ENCODE measurements around the gene PIP5K1A.

DNA sequence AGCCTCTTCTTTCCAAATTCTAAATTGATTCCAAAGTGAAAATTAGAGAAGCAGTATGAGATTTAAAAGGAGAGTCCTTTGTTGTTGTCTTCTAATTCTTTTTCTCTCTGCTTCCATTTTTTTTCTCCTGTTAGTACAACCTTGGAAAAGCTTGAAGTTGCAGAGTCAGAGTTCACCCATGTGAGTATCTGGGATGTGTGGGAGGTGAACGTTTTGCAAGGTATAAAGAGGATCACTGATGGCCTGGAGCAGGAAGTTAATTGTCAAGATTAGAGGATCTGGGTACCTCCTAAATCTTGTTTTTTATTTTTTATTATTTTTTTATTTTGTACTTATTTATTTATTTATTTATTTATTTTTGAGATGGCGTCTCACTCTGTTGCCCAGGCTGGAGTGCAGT lies 48.4 kb downstream of the PIP5K1A start:
- TF ChIP-seq TAF1 (IDR thresholded peaks at IDR 0.05; ENCODE audit: borderline replicate concordance, insufficient read depth, low read length) (no peak), POLR2AphosphoS5 (IDR thresholded peaks at IDR 0.05; ENCODE audit: low read depth, low read length) (no peak), FOXP2 (optimal IDR thresholded peaks at IDR 0.05; ENCODE audit: borderline replicate concordance, extremely low read depth, extremely low read length, insufficient read depth) (no peak), SIN3A (IDR thresholded peaks at IDR 0.05; ENCODE audit: borderline replicate concordance, insufficient read depth, low read length) (no peak)
- TF ChIP-seq, protein P1, sequence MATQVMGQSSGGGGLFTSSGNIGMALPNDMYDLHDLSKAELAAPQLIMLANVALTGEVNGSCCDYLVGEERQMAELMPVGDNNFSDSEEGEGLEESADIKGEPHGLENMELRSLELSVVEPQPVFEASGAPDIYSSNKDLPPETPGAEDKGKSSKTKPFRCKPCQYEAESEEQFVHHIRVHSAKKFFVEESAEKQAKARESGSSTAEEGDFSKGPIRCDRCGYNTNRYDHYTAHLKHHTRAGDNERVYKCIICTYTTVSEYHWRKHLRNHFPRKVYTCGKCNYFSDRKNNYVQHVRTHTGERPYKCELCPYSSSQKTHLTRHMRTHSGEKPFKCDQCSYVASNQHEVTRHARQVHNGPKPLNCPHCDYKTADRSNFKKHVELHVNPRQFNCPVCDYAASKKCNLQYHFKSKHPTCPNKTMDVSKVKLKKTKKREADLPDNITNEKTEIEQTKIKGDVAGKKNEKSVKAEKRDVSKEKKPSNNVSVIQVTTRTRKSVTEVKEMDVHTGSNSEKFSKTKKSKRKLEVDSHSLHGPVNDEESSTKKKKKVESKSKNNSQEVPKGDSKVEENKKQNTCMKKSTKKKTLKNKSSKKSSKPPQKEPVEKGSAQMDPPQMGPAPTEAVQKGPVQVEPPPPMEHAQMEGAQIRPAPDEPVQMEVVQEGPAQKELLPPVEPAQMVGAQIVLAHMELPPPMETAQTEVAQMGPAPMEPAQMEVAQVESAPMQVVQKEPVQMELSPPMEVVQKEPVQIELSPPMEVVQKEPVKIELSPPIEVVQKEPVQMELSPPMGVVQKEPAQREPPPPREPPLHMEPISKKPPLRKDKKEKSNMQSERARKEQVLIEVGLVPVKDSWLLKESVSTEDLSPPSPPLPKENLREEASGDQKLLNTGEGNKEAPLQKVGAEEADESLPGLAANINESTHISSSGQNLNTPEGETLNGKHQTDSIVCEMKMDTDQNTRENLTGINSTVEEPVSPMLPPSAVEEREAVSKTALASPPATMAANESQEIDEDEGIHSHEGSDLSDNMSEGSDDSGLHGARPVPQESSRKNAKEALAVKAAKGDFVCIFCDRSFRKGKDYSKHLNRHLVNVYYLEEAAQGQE (IDR thresholded peaks at IDR 0.05; ENCODE audit: insufficient read depth in 1 of 2, low read depth in 2 of 2, low read length in 2 of 2): no peak
